ENCODE data around the gene AP2S1. TPM values are rescaled to one million over a fixed set of nuclear protein-coding genes. Genes with fewer than 3 reads are reported as not detected.
"Not testable (repeated sequence)": the region's sequence is repeated elsewhere in the genome, so short reads cannot be mapped to it uniquely, and the experiment has no call there.

Gene AP2S1
- total RNA-seq, 2 donors from 2014 or later, result 114 to 116 TPM

GRCh38 chr19:46825731-46826055, 25.0 kb downstream of the AP2S1 start:
- Mint-ChIP-seq H3K27ac (no peak overlapping the region), H3K36me3 (no peaks in the 10 kb centered on the region), H3K9me3 (no peaks in the 10 kb centered on the region)
- ATAC-seq (no peak), DNase-seq (ENCODE audit: low spot score in 2 of 2) (no peak)

GRCh38 chr19:46824890-46825730, 25.5 kb downstream of the AP2S1 start:
- Mint-ChIP-seq H3K9me3 (no peaks in the 10 kb centered on the region), H3K36me3 (no peaks in the 10 kb centered on the region), H3K27ac (no peak overlapping the region)
- DNase-seq (ENCODE audit: low spot score in 2 of 2) (no peak), ATAC-seq (no peak)

- Mint-ChIP-seq H3K9me3 (no peaks in the 10 kb centered on the region), H3K36me3 (no peaks in the 10 kb centered on the region), H3K27ac (peak overlapping the region in 1 of 2 donors; percentile 36)
- ATAC-seq (no peak), DNase-seq (ENCODE audit: low spot score in 2 of 2) (no peak)
These were observed 27.6 kb downstream of the AP2S1 start for GRCh38 chr19:46823049-46823448.

- not testable (repeated sequence) for DNase-seq (ENCODE audit: low spot score in 2 of 2); ATAC-seq; H3K36me3 Mint-ChIP-seq; H3K9me3 Mint-ChIP-seq
- H3K27ac Mint-ChIP-seq, result peak overlapping the region in 1 of 2 donors; percentile 51
These were observed 28.2 kb downstream of the AP2S1 start for GRCh38 chr19:46822410-46822787.

- Mint-ChIP-seq H3K27ac (peak overlapping the region in 1 of 2 donors; percentile 51), H3K36me3 (no peaks in the 10 kb centered on the region), H3K9me3 (no peaks in the 10 kb centered on the region)
- peak; percentile 33 to 57 for DNase-seq (ENCODE audit: low spot score in 2 of 2)
- ATAC-seq, result peak; percentile 68 to 79
These were observed 28.9 kb downstream of the AP2S1 start for GRCh38 chr19:46821512-46822409.

- no peaks in the 10 kb centered on the region for H3K36me3 Mint-ChIP-seq
- H3K9me3 Mint-ChIP-seq, result no peaks in the 10 kb centered on the region
- DNase-seq (ENCODE audit: low spot score in 2 of 2) (peak in 1 of 2 donors; percentile 60), ATAC-seq (peak in 1 of 2 donors; percentile 66)
- peak overlapping the region; percentile 69 to 72 for H3K27ac Mint-ChIP-seq
These were observed 31.8 kb downstream of the AP2S1 start for GRCh38 chr19:46818812-46819211.

- DNase-seq (ENCODE audit: low spot score in 2 of 2), result no peak
- Mint-ChIP-seq H3K9me3 (no peaks in the 10 kb centered on the region), H3K27ac (peak overlapping the region; percentile 59 to 73), H3K36me3 (no peaks in the 10 kb centered on the region)
- ATAC-seq, result no peak
These were observed 34.6 kb downstream of the AP2S1 start for GRCh38 chr19:46815833-46816627.

- no peaks in the 10 kb centered on the region for H3K9me3 Mint-ChIP-seq
- no peak overlapping the region for H3K27ac Mint-ChIP-seq
- H3K36me3 Mint-ChIP-seq, result no peaks in the 10 kb centered on the region
- ATAC-seq, result no peak
- no peak for DNase-seq (ENCODE audit: low spot score in 2 of 2)
These were observed 36.7 kb downstream of the AP2S1 start for GRCh38 chr19:46813839-46814358.

- DNase-seq (ENCODE audit: low spot score in 2 of 2) (no peak), ATAC-seq (no peak)
- Mint-ChIP-seq H3K27ac (no peak overlapping the region), H3K36me3 (no peaks in the 10 kb centered on the region), H3K9me3 (no peaks in the 10 kb centered on the region)
These were observed 37.4 kb downstream of the AP2S1 start for GRCh38 chr19:46812977-46813838.

- ATAC-seq, result no peak
- Mint-ChIP-seq H3K9me3 (no peaks in the 10 kb centered on the region), H3K27ac (no peak overlapping the region), H3K36me3 (no peaks in the 10 kb centered on the region)
- no peak for DNase-seq (ENCODE audit: low spot score in 2 of 2)
These were observed 40.9 kb downstream of the AP2S1 start for GRCh38 chr19:46809534-46810272.

- DNase-seq (ENCODE audit: low spot score in 2 of 2), result no peak
- ATAC-seq, result no peak
- no peak overlapping the region for H3K27ac Mint-ChIP-seq
- no peaks in the 10 kb centered on the region for H3K9me3 Mint-ChIP-seq
- H3K36me3 Mint-ChIP-seq, result no peaks in the 10 kb centered on the region
These were observed 44.0 kb downstream of the AP2S1 start for GRCh38 chr19:46806656-46807055.

GRCh38 chr19:46804432-46804831, 46.2 kb downstream of the AP2S1 start:
- not testable (repeated sequence) for H3K27ac Mint-ChIP-seq; ATAC-seq; DNase-seq (ENCODE audit: low spot score in 2 of 2); H3K9me3 Mint-ChIP-seq; H3K36me3 Mint-ChIP-seq

GRCh38 chr19:46803555-46803954, 47.1 kb downstream of the AP2S1 start:
- Mint-ChIP-seq H3K36me3 (no peaks in the 10 kb centered on the region), H3K27ac (no peak overlapping the region), H3K9me3 (no peaks in the 10 kb centered on the region)
- DNase-seq (ENCODE audit: low spot score in 2 of 2) (no peak), ATAC-seq (no peak)

GRCh38 chr19:46802152-46802551, 48.5 kb downstream of the AP2S1 start:
- no peaks in the 10 kb centered on the region for H3K36me3 Mint-ChIP-seq
- DNase-seq (ENCODE audit: low spot score in 2 of 2), result no peak
- no peak overlapping the region for H3K27ac Mint-ChIP-seq
- ATAC-seq, result no peak
- no peaks in the 10 kb centered on the region for H3K9me3 Mint-ChIP-seq

GRCh38 chr19:46798713-46799112, 51.9 kb downstream of the AP2S1 start:
- no peak overlapping the region for H3K27ac Mint-ChIP-seq
- ATAC-seq (no peak), DNase-seq (ENCODE audit: low spot score in 2 of 2) (no peak)
- no peaks in the 10 kb centered on the region for H3K9me3 Mint-ChIP-seq
- no peaks in the 10 kb centered on the region for H3K36me3 Mint-ChIP-seq
